NCI-H345 treated with DMSO at 0.1 percent for 48 hours (cell line): ENCODE data around the gene DPP6.
A peak's percentile ranks its signal among the peaks of the same experiment; 100 is the strongest.

Source experiments
- DNase-seq: peaks from one replicate; lab custom pipeline; 2025; ENCODE audit not compliant: unreplicated experiment; lab: John Stamatoyannopoulos, UW

DPP6 gene

GRCh38 chr7:154868921-154869320 is 816.7 kb downstream of the DPP6 start:
- no peak for DNase-seq

GRCh38 chr7:154869436-154869835 is 817.2 kb downstream of the DPP6 start:
- DNase-seq, result no peak

GRCh38 chr7:154871507-154871906 is 819.3 kb downstream of the DPP6 start:
- DNase-seq, result no peak

GRCh38 chr7:154871928-154872750 is 819.9 kb downstream of the DPP6 start:
- DNase-seq, result no peak

GRCh38 chr7:154872811-154873499 is 820.8 kb downstream of the DPP6 start:
- DNase-seq, result no peak

- DNase-seq, result no peak
These were observed 821.4 kb downstream of the DPP6 start for GRCh38 chr7:154873500-154874121.

- no peak for DNase-seq
These were observed 822.4 kb downstream of the DPP6 start for GRCh38 chr7:154874409-154875113.

GRCh38 chr7:154875297-154875696 is 823.1 kb downstream of the DPP6 start:
- DNase-seq, result no peak

GRCh38 chr7:154876516-154876915 is 824.3 kb downstream of the DPP6 start:
- DNase-seq, result no peak

GRCh38 chr7:154877031-154877430 is 824.8 kb downstream of the DPP6 start:
- no peak for DNase-seq

- DNase-seq, result peak; percentile 95
These were observed 827.4 kb downstream of the DPP6 start for GRCh38 chr7:154879629-154880028.

- DNase-seq, result no peak
These were observed 828.3 kb downstream of the DPP6 start for GRCh38 chr7:154880513-154880912.

- DNase-seq, result no peak
These were observed 828.8 kb downstream of the DPP6 start for GRCh38 chr7:154881026-154881425.

GRCh38 chr7:154881526-154881925 is 829.3 kb downstream of the DPP6 start:
- DNase-seq, result no peak

- no peak for DNase-seq
These were observed 830.8 kb downstream of the DPP6 start for GRCh38 chr7:154882931-154883474.

GRCh38 chr7:154884348-154884920 is 832.2 kb downstream of the DPP6 start:
- DNase-seq, result no peak

GRCh38 chr7:154886591-154886990 is 834.4 kb downstream of the DPP6 start:
- DNase-seq, result no peak

GRCh38 chr7:154888690-154889089 is 836.5 kb downstream of the DPP6 start:
- no peak for DNase-seq

- no peak for DNase-seq
These were observed 840.3 kb downstream of the DPP6 start for GRCh38 chr7:154892459-154892858.

GRCh38 chr7:154896076-154896475 is 843.9 kb downstream of the DPP6 start:
- no peak for DNase-seq
